Thyroid gland (tissue), 4 donors: ENCODE data around the gene KRT79.

Source experiments
- POLR2A ChIP-seq, 2 donors: fragments of 450-650 bp; IDR thresholded peaks; one replicate each; pipeline ENCODE4 v1.6.1; 2017; ENCODE audit warnings: antibody characterized with exemption in 2 of 2, mild to moderate bottlenecking in 2 of 2, moderate library complexity in 1 of 2
- TF ChIP-seq, protein P1 (sequence below), 6 experiments: fragments of 200-600 bp in 3 of 6; fragments of 450-650 bp in 3 of 6; sonication (generic) in 3 of 6; IDR thresholded peaks; one replicate each; pipeline ENCODE4 v1.5.1; 2016 to 2019; ENCODE audit warnings: antibody characterized with exemption in 6 of 6, mild to moderate bottlenecking in 2 of 6, inconsistent platforms in 1 of 6, moderate library complexity in 1 of 6

DNA sequence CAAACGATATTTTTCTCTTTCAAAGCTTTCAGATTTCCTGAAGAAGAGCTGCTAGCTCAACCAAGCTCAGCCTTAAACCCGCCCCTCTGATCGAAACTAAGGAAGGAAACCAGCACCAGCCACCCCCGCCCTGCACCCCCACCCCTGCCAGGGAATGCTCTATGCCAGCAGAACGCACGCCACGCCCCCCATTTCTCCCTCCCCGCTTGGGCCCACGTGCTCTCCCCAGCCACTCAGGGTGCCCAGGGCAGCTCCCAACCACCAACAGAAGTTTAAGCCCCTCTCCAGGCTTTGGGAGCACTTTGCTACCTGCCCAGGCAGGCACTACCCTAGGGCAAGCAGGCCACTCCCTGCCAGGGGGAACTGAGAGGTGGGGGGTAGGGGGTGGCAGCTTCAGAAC is 33.5 kb upstream of the KRT79 start:
- peak in 1 of 2 donors; percentile 7 for TF ChIP-seq POLR2A (IDR thresholded peaks at IDR 0.05)
- TF ChIP-seq, protein P1, sequence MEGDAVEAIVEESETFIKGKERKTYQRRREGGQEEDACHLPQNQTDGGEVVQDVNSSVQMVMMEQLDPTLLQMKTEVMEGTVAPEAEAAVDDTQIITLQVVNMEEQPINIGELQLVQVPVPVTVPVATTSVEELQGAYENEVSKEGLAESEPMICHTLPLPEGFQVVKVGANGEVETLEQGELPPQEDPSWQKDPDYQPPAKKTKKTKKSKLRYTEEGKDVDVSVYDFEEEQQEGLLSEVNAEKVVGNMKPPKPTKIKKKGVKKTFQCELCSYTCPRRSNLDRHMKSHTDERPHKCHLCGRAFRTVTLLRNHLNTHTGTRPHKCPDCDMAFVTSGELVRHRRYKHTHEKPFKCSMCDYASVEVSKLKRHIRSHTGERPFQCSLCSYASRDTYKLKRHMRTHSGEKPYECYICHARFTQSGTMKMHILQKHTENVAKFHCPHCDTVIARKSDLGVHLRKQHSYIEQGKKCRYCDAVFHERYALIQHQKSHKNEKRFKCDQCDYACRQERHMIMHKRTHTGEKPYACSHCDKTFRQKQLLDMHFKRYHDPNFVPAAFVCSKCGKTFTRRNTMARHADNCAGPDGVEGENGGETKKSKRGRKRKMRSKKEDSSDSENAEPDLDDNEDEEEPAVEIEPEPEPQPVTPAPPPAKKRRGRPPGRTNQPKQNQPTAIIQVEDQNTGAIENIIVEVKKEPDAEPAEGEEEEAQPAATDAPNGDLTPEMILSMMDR (IDR thresholded peaks at IDR 0.05): no peak
